Activated CD8-positive, alpha-beta memory T cell treated with anti-CD3 and anti-CD28 coated beads for 24 hours (primary cell): ENCODE data around the gene VPS13D.

Experiments
- DNase-seq: peaks from one replicate; pipeline ENCODE4 v3.0.0-alpha.2; 2020

VPS13D gene

DNA sequence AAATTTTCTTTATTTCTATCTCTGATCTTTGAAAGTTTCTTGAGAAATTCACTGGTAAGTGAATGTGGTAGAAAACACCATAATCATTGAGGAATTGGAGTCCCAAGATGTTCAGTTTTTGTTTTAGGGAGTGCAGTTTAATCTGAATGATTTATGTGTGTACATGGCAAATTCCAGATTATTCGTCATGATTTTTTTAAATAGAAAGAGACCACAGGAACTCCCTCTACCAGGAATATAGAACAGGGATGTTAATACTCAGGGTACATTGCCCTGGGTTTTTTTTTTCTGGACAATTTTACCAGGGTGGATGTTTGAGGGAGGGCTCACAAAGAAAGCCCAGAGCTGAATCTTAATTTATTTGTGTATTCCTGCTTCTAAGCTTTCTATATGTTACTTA is 109.0 kb downstream of the VPS13D start:
- no peak for DNase-seq

DNA sequence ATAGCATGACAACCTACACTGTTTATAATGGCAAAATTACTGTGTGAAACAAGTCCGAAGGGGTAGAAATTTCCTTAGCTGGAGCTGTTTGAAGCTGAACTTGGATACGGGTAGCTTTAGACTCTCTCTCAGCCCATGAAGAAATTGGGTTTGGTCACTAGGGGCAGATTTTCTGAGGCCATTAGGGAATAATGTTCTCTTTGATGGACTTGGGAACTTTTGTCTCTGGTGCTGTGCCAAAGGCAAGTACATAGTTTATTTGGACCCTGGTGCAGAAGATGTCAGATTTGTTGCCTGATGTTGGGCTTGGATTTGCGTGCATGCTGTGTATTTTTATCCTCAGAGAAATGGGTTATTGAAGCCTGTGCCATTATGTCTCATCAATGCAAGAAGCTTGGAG is 109.6 kb downstream of the VPS13D start:
- DNase-seq, result no peak

DNA sequence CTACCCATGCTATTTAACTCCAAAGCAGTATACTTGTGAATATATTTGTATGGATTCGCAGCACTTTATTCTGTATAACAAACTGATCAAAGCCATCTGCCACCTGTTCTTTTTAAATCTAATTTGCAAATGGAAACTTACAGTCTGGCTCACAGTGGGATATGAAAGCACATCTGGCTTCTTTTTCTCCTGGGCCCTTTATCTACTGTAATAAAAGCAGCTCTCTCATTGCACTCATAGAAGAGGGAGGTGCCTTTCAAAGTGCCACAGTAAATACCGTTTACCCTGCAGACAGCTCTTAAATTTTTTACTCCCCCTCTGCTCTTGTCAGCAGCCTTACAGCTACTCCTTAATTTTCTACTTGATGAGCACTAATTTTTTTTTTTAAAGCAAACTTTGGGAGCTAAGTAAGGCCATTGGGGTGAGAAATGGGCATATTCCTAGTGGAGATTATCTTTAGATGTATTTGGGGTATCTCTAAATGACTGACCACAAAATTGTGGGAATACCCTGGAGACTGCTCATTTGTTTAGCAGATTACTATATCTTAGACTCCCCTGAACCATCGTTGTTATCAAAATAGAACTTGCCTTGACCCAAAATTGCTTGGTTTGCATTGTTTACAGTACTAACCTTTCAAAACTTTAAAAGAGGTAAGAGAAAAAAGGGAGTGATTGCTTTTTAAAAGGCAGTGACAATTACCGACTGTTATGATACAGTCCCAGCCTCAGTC is 110.1 kb downstream of the VPS13D start:
- DNase-seq, result no peak

DNA sequence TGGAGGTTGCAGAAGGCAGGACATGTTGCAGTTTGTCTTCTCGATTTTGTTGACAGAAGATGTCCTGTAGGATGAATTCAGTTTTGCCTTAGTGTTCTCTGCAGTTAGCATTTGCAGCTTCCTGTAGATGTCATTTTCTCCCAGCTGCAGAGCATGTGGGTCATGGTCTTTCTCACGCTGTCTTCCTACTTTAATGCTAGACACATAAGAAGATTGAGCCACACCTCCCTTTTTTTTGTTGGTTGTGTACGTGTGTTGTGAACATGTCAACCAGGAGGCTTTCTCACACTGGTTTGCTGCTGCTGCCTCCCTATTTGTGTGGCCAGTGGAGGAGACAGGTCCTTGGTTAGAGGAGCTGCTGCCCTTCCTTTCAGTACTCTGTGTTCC is 110.7 kb downstream of the VPS13D start:
- DNase-seq, result no peak

DNA sequence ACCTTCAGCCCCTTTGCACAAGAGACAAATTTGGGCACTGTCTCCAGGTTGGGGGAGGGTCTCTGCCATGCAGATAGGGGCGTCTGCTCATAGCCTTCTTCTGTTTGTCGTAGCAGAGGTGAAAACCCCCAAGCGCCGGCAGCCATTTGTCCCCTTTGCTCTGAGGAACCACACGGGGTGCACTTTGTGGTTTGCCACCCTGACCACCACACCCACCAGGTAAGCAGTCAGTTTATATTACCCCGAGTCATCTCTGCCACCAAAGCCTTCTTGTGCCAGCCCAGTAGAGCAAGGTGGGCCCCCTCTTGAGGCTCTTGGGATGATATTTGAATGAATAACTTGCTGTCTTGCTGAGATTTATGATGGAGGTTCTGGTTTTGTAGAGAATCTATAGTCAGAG is 111.8 kb downstream of the VPS13D start:
- no peak for DNase-seq

DNA sequence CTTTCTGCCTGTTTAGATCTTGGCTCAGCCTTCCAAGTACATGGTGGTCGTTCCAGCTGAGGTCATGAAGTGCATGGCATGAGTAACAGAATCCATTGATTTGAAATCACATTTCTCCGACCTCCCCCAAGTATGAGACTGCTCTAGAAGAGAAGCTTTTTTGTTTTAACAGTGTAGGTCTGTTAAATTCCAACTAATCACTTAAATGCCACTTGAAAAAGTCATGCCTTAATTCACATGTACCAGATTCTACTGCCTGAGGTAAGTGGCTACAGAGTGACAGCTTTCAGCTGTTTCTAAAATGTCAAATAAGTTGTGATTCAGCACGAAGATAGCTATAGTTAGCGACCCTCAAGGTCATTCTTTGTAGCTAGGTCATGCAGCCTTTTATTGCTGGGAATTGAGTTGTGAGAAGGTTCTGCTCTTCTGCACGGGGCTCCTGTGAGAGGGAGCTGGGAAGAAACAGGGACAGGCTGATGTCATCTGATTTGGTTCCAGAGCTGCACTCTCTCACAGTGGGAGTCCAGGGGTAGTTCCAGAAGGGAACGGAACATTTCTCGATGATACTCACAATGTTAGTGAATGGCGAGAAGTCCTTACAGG is 112.7 kb downstream of the VPS13D start:
- no peak for DNase-seq

DNA sequence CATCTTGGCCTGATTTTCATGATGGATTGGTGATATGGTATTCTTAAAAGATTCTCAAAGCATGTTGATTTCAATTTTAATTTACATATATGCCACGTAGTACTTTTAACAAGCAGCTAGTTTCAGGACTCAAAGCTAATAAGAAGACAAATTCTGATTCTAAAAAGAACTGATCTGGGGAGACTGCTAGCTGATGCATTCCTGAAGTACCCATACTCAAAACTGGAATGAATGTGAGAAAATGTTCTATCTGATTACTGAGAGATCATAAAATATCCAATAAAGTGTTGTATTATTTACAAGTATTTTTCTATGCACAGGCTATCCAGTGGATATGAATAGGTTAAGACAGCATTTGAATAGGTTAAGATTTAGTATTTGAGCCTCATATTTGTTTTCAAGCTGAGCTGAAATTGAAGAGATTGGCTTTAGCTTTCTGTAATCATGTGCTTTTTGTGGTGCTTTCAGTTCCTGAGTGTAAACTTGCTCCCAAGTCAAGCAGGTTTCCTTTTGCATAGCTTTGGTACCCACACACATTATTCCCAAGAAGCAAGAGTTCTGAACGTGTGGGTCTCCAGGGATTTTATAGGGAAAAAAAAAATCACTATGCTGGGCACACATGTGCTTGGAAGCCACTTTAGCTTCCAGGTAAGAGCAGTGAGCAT is 114.1 kb downstream of the VPS13D start:
- no peak for DNase-seq

DNA sequence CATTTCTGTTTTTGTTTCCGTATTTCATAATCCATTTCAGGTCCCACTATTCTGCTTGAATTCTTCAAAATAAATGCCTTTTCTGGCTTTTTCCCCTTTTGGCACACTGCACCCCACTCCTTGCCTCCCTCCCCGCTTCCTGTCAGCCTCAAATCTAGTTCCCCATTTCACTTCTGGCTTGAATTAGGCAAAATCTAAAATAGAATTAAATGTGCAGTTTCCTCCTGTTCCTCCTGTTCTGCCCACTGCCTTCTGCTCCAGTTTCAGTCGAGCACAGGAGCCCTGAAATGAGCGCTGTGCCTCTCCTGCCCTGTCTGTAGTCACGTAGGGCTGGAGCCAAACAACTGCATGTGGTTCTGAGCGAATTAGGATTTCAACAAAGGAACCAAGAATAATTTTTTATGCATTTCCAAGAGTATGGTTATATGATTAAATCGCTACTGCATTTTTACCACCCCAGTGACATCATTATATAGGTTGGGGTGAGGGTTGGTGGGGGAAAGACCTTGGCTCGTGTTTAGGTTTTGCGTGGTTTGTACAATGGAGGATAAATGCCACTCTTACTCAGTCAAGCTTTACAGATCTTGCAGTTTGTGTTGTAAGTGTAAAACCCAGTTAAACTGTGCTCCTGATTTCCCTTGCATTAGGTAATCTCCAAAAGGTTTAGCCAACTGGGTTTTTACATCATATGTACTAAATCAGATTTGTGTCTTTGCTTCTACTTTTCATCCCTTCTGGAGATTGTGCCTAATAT is 114.9 kb downstream of the VPS13D start:
- no peak for DNase-seq

DNA sequence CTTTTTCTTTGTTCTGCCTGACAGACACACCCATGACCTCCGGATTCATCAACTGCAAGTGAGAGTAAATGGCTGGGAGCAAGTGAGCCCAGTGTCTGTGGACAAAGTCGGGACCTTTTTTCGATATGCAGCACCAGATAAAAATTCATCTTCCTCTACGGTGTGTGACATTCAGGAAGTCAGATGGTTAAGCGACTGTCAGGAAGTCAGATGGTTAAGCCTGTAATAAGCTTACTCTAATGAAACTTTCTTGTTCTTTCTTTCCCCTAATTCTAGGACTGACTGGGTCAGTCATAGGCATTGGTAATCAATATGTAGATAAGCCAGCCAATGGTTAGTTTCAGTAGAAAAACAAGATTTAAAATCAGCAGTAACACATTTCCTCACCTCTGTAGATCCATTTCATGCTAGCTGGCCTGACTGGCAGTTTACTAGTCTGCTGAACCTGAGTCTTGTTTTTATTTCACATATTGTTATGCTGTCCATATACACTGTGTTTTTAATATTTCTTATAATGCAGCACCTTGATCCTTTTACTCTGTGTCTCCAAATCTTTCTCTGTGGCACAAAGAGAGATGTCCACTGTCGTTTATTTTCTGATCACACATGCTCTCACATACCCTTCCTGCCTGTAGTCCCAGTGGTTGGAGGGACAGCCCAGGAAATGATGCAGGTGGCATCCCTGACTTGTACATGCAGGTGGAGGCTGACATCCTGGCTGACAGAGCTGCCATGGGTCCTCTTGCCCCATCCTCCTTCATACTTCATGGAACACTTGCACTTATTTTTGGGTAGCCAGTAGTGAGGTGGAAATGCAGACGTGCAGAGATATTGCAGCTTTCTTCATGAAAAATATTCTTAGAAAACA is 115.8 kb downstream of the VPS13D start:
- DNase-seq, result no peak

DNA sequence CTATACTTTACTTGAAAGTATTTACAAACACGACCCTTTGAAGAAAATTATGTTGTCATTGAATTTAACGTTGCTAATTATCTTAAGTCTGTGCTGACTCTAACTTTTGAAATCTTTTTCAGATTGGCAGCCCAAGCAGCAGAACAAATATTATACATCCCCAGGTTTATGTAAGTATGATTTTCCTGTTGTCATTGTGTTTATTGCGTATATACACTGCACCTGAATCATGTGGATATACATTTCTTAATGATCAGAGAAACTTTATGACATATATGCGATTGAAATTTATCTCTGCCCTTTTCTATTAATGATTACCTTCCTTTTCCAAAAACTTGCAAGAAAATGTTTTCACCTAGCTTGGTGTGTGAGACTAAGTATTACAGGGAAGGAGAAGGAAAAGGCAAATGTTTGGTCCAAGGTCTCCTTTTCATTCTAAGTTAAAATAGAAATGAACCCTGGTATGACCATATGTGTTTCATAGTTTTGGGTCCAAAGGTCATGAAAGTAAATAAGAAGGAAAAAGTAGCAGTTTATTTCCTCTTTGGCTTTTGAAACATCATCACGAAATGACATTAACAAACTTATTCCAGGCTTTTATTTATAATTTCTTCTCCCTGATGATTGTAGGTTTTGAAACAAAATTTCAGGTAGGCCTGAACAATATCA is 116.8 kb downstream of the VPS13D start:
- DNase-seq, result no peak

DNA sequence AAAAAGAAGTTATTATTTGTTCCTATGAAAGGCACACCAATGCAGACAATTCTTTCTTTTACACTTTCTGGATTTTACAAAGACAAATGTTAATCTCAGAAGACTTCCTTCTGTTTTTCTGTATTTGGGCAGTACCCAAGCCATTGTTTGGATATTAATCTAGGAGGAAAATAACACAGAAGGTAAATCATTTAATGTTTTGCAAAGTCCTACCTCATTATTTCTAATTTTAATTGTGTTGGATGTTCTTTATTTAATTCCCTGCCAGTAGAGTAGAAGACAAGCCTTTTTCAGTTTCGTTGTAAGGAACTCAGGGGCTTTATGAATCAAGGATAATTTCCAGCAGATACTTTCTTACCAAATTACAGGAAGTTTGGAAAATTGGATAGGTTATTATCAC is 118.3 kb downstream of the VPS13D start:
- DNase-seq, result no peak

DNA sequence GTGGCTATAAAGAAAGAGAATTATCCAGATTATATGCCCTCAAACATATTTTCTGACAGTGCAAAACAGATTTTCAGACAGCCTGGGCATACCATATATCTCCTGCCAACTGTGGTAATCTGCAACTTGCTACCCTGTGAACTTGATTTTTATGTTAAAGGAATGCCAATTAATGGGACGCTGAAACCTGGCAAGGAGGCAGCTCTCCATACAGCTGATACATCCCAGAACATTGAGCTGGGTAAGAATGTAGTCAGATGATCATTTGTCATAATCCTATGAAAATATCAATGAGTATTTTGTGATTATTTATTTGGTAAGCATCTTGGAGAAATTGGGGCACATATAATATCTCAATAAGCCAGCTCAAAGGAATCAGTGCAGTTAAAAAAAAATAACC is 124.2 kb downstream of the VPS13D start:
- DNase-seq, result no peak

DNA sequence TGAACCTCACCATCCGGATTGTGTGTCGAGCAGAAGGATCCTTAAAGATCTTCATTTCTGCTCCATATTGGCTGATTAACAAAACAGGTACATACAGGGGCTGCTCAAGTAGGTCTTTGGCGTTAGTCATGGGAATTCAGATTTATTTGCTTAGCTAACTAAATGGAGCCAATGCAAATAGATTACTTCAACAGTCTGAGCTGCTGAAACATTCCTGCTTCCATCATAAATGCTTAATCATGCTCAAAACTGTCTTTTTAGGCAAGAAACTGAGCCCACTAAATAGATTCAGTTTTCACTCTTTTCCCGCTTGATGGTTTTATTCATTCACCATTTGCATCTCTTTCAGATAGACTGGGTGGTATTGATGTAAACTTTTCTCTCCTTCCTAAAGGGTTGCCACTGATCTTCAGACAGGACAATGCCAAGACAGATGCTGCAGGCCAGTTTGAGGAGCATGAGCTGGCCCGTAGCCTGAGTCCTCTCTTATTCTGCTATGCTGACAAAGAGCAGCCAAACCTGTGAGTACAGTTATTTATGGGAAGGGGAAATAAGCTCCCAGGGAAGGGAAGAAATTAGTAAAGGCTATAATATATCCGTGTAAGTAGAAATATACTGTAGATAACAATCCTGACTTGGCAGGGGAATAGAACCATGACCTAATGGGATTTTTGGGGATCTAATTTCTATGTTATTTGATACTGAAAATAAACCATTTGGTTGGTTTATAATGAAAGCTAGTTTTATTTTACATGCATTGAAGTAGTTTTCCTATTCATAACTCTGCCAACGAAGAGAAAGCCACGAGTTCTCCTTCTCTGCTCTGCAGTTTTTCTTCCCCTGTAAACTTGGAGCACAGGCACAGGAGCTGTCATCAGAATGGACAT is 126.4 kb downstream of the VPS13D start:
- DNase-seq, result no peak

DNA sequence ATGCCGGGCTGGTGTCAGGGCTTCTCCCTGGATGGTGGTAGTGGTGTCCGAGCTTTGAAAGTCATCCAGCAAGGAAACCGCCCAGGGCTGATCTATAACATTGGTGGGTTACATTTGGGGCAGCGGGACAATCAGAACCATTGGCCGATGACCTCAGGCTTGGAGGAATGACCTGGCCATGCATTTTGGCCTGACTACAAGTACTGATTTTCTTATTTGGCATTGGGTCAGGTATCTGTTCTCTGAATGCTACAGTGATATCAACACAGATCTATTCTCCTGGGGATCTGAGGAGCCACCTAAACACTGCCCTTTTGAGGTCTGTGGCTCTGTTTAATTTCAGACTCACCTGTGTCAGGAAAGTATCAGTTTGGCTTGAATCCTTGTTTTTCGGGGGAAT is 128.7 kb downstream of the VPS13D start:
- DNase-seq, result no peak

DNA sequence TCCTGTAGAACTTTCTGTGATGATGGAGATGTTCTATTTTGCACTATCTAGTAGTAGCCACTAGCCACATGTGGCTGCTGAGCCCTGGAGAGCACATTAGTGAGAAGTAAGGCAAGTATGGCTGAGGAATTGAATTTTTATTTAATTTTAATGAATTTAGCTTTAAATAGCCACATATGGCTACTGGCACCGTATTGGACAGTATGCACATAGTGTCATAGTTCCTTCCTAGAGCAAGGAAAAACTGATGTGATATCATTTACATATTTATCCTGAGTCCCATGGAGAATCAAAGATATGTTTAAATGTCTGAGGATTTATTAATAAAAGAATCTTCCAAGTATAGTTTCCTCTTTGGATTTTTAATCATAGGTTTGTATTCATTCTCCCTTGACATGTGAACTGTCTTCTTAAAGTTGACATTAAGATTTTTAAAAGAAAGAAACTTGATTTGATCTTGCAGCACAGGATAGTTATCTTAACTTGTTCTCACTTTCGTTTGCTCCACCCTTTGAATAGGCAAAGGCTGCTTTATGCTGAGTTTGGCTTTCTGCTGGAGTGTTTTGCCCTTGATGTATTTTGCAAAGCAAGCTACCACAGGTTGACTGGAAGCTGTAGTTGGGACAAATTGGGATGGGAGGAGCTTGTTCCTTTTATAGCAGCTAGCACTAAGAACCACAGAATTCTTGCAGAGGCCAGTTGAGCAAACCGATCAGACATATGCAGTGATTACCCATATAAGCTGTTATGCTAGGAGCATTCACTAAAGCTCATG is 129.7 kb downstream of the VPS13D start:
- DNase-seq, result no peak

DNA sequence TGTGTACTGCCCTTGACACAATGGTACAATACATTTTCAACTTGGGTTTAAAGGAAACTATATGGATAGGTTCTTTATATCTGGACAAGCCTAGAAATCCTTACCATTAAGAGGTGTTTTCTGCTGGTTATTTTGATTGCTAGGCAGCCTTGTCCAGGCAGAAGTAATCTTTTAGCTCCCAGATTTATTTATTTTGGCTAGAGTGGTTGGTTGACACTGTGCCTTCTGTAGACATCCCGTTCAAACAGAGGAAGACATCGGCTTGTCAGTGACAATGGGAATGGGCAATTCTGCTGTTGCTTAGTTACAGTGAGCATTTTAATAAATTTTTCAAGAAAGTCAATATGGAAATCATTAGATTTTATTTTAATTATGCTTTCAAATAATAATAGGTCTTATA is 138.8 kb downstream of the VPS13D start:
- DNase-seq, result no peak

DNA sequence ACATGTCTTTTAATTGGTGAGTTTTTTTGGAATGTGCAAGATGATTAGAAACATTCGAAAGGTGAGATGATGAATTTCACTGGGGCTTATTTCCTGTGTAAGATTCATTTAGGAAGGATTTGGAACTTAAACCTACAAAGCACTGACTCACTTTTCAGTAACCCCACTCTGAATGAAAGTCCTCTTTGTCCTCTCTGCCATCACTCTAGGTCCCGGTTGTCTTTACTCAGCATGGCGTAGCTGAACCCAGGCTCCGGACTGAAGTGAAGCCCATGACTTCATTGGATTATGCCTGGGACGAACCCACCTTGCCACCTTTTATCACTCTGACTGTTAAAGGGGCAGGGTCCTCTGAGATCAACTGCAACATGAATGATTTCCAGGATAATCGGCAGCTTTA is 139.4 kb downstream of the VPS13D start:
- DNase-seq, result no peak

DNA sequence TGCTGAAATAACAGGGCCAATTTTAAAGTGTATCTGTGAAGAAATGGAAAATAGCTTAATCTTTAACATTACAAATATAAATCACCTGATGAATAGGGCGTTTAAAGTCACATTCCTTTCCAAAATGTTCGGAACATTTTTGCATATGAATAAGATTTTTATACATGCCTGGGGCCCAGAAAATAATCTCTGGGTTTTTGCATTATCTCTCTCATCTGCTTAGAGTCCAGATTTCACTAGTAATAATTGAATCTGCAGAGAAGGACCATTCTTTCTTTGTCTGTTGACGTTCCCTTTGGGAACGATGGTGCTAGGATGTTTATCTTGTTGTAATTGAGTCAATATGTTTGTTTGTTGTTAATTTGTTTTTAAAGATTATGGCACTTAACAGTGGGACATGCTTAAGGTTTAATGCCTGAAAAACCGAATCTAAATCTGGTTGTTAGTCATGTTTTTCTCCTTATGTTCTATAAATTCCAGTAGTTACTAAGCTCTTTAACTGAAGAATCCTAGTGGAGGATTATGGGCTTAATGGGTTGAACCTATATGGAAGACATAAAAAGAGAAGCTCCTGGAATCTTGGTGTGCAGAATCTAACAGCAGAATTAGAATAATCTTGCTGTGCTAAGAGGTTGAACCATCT is 140.6 kb downstream of the VPS13D start:
- DNase-seq, result no peak

DNA sequence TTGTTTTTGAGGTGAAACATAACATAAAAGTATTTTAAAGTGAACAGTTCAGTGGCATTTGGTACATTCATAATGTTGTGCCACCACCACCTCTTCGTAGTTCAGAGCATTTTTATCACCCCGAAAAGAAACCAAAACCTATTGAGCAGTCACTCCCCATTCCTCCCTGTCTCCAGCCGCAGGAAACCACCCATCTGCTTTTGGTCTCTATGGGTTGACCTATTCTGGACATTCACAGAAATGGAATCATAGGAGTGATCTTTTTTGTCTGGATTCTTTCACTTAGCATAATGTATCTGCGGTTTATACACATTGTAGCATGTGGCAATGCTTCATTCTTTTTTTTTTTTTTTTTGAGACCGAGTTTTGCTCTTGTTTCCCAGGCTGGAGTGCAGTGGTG is 141.2 kb downstream of the VPS13D start:
- no peak for DNase-seq

DNA sequence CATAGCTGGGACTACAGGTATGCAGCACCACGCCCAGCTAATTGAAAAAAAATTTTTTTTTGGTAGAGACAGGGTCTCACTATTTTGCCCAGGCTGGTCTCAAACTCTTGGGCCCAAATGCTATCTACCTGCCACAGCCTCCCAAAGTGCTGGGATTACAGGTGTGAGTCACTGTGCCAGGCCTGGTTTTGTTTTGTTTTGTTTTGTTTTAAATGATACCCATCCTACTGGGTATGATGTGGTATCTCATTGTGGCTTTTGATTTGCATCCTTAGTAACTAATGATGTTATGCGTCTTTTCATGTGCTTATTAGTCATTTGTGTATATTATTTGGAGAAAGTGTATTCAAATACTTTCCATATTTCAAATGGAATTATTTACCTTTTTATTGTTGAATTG is 142.3 kb downstream of the VPS13D start:
- no peak for DNase-seq
